ENCODE data around the gene ADAMTS17. TPM values are rescaled to one million over a fixed set of nuclear protein-coding genes. Genes with fewer than 3 reads are reported as not detected.
A peak's percentile ranks its signal among the peaks of the same experiment; 100 is the strongest.

The ADAMTS17 gene
- total and polyA plus RNA-seq, 2 experiments from 2014 or later = 3.7 to 4.4 TPM

DNA sequence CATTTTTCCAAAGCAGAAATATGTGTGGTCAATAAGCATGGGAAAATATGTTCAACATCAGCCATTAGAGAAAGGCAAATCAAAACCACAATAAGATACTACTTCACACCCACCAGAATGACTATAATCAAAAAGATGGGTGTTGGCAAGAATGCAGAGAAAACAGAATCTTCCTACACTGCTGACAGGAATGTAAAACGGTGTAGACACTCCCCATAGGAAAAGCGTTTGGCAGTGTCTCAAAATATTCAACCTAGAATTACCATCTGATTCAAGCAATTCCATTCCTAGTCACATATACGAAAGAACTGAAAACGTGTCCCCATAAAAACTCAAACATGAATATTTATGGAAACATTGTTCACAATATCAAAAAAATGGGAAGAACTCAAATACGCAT lies 123.3 kb downstream of the ADAMTS17 start:
- Histone ChIP-seq H3K4me1 (ENCODE audit: insufficient read depth) (peaks cover 6% of the 10 kb centered on the region), H3K36me3 (replicated peaks; ENCODE audit: insufficient read depth, low read depth) (no peaks in the 10 kb centered on the region), H4K20me1 (ENCODE audit: insufficient read depth, poor library complexity, severe bottlenecking) (no peaks in the 10 kb centered on the region), H3K9me2 (replicated peaks; ENCODE audit: insufficient read depth) (no peaks in the 10 kb centered on the region), H3K9me3 (ENCODE audit: low read depth) (no peaks in the 10 kb centered on the region), H3K27me3 (no peaks in the 10 kb centered on the region), H3K27ac (no peak overlapping the region), H3K4me3 (no peak overlapping the region), H2AFZ (no peak overlapping the region), H3K79me2 (no peaks in the 10 kb centered on the region), H3K4me2 (no peak overlapping the region)
- TF ChIP-seq, protein P1, sequence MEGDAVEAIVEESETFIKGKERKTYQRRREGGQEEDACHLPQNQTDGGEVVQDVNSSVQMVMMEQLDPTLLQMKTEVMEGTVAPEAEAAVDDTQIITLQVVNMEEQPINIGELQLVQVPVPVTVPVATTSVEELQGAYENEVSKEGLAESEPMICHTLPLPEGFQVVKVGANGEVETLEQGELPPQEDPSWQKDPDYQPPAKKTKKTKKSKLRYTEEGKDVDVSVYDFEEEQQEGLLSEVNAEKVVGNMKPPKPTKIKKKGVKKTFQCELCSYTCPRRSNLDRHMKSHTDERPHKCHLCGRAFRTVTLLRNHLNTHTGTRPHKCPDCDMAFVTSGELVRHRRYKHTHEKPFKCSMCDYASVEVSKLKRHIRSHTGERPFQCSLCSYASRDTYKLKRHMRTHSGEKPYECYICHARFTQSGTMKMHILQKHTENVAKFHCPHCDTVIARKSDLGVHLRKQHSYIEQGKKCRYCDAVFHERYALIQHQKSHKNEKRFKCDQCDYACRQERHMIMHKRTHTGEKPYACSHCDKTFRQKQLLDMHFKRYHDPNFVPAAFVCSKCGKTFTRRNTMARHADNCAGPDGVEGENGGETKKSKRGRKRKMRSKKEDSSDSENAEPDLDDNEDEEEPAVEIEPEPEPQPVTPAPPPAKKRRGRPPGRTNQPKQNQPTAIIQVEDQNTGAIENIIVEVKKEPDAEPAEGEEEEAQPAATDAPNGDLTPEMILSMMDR (IDR thresholded peaks at IDR 0.05; ENCODE audit: poor library complexity) = no peak
- TF ChIP-seq EZH2phosphoT487 (IDR thresholded peaks at IDR 0.05; ENCODE audit: low read depth, severe bottlenecking, unreplicated experiment) = no peak
- WGBS (ENCODE audit: low lambda C conversion rate, missing lambda C conversion rate) = 90% methylated on average over 5 of the region's 5 CpGs
- DNase-seq (ENCODE audit: low spot score) = no peak

DNA sequence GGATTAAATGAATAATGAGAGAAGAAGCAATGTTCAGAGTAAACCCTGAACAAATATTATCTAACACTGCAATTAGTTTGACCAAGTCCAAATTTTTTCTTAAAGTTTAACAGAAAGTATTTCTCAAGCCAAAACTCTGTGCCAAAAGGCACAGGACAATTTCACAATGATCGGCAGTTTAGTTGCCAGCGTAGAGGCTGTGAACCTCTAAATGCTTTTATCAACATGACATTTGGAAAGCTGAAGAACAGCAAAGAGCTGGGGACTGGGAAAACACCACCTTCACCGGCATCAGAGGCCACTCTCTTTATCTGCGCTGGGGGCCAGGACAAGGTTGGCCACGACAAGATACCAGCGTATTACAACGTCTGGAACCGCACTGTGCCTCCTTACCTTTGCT lies 125.6 kb downstream of the ADAMTS17 start:
- H4K20me1 ChIP-seq (ENCODE audit: insufficient read depth, poor library complexity, severe bottlenecking) = no peaks in the 10 kb centered on the region
- DNase-seq (ENCODE audit: low spot score) = peak; percentile 37
- H3K4me1 ChIP-seq (ENCODE audit: insufficient read depth) = peaks cover 24% of the 10 kb centered on the region
- no peak overlapping the region for H2AFZ ChIP-seq
- peak overlapping the region; percentile 77 for H3K27ac ChIP-seq
- WGBS (ENCODE audit: low lambda C conversion rate, missing lambda C conversion rate) = 68% methylated on average over 8 of the region's 8 CpGs
- H3K9me2 ChIP-seq (replicated peaks; ENCODE audit: insufficient read depth) = no peaks in the 10 kb centered on the region
- TF ChIP-seq EZH2phosphoT487 (IDR thresholded peaks at IDR 0.05; ENCODE audit: low read depth, severe bottlenecking, unreplicated experiment) (no peak), EZH2 (IDR thresholded peaks at IDR 0.05; ENCODE audit: borderline replicate concordance) (no peak)
- TF ChIP-seq, protein P1 (IDR thresholded peaks at IDR 0.05; ENCODE audit: poor library complexity) = no peak
- no peaks in the 10 kb centered on the region for H3K27me3 ChIP-seq
- no peaks in the 10 kb centered on the region for H3K9me3 ChIP-seq (ENCODE audit: low read depth)
- no peaks in the 10 kb centered on the region for H3K36me3 ChIP-seq (replicated peaks; ENCODE audit: insufficient read depth, low read depth)
- no peaks in the 10 kb centered on the region for H3K79me2 ChIP-seq
- peak overlapping the region; percentile 7 for H3K4me2 ChIP-seq
- no peak overlapping the region for H3K4me3 ChIP-seq

GRCh38 chr15:100215843-100216169 lies 126.0 kb downstream of the ADAMTS17 start:
- Histone ChIP-seq H2AFZ (no peak overlapping the region), H3K4me1 (ENCODE audit: insufficient read depth) (peaks cover 24% of the 10 kb centered on the region), H3K4me3 (no peak overlapping the region), H3K36me3 (replicated peaks; ENCODE audit: insufficient read depth, low read depth) (no peaks in the 10 kb centered on the region), H3K79me2 (no peaks in the 10 kb centered on the region), H3K27ac (peak overlapping the region; percentile 77), H3K9me2 (replicated peaks; ENCODE audit: insufficient read depth) (no peaks in the 10 kb centered on the region), H3K4me2 (no peak overlapping the region), H3K9me3 (ENCODE audit: low read depth) (no peaks in the 10 kb centered on the region), H3K27me3 (no peaks in the 10 kb centered on the region), H4K20me1 (ENCODE audit: insufficient read depth, poor library complexity, severe bottlenecking) (no peaks in the 10 kb centered on the region)
- DNase-seq (ENCODE audit: low spot score) = no peak
- TF ChIP-seq EZH2phosphoT487 (IDR thresholded peaks at IDR 0.05; ENCODE audit: low read depth, severe bottlenecking, unreplicated experiment) = no peak
- TF ChIP-seq, protein P1 (IDR thresholded peaks at IDR 0.05; ENCODE audit: poor library complexity) = no peak
- TF ChIP-seq EZH2 (IDR thresholded peaks at IDR 0.05; ENCODE audit: borderline replicate concordance) = no peak
- WGBS (ENCODE audit: low lambda C conversion rate, missing lambda C conversion rate) = 92% methylated on average over 3 of the region's 3 CpGs

All from hepatocyte (in vitro differentiated cells).